HepG2 (cell line): ENCODE measurements around the gene DYNLL2. TPM values are rescaled to one million over a fixed set of nuclear protein-coding genes. Genes with fewer than 3 reads are reported as not detected.
"Not testable (repeated sequence)": the region's sequence is repeated elsewhere in the genome, so short reads cannot be mapped to it uniquely, and the experiment has no call there.

Experiments
- ATAC-seq: fragments of 200-7000 bp; cut with Tn5 transposase; 3 replicates; pipeline ENCODE4 v1.9.1; 2020; ENCODE audit warnings: mild to moderate bottlenecking, moderate library complexity
- BruUV-seq: library from RNA; stranded (reverse); fragments of 400-500 nt; replicated peaks from 2 replicates; lab custom pipeline; 2021; lab: Mats Ljungman, UMichigan
- CTCF ChIA-PET: fragments of 300-600 bp; formaldehyde crosslinking; extraction: SDS; loops from one replicate; lab custom pipeline; 2021; ENCODE audit warnings: low total read pairs, inconsistent platforms, low intra/inter-chr PET ratio; lab: Yijun Ruan, JAX
- POLR2A ChIA-PET: fragments of 350-600 bp; sonication (Branson Sonifier 250); formaldehyde crosslinking; loops from one replicate; lab custom pipeline; 2020; ENCODE audit warnings: antibody characterized with exemption, inconsistent platforms; lab: Yijun Ruan, JAX
- DNase-seq: peaks from one replicate; pipeline ENCODE4 v3.0.0-alpha.2; 2015; ENCODE audit warnings: low spot score
- FAIRE-seq: peaks from 3 replicates; lab custom pipeline; 2011; peaks lifted over from hg19 to GRCh38; lab: Jason Lieb, UNC
- H2AFZ ChIP-seq: one replicate; pipeline ENCODE4 v1.6.1; 2011; ENCODE audit warnings: low read length, inconsistent platforms
- H3K27ac ChIP-seq: fragments of 300-600 bp; 3 replicates; pipeline ENCODE4 v1.8.0; 2011; ENCODE audit warnings: mixed run types, mild to moderate bottlenecking, mixed read lengths, low read length, inconsistent platforms; ENCODE audit not compliant: insufficient read depth; ENCODE audit errors: extremely low read length
- H3K27me3 ChIP-seq, 2 experiments: fragments of 200-600 bp in 1 of 2; 2 replicates in 1 of 2; 3 replicates in 1 of 2; pipeline versions ENCODE4 v1.6.0 to v1.8.0; 2011; ENCODE audit warnings: low read length in 2 of 2, mild to moderate bottlenecking in 2 of 2, moderate library complexity in 2 of 2, inconsistent platforms in 1 of 2; ENCODE audit not compliant: insufficient read depth in 2 of 2, control insufficient read depth in 1 of 2
- H3K36me3 ChIP-seq, 2 experiments: fragments of 200-600 bp in 1 of 2; replicated peaks in 1 of 2; 2 replicates in 1 of 2; 3 replicates in 1 of 2; pipeline versions ENCODE4 v1.5.1 to v1.8.0; 2011; ENCODE audit warnings: low read length in 2 of 2, inconsistent platforms in 1 of 2; ENCODE audit not compliant: insufficient read depth in 2 of 2, control insufficient read depth in 1 of 2
- H3K4me1 ChIP-seq: 2 replicates; pipeline ENCODE4 v1.5.1; 2012; ENCODE audit warnings: low read length, inconsistent platforms; ENCODE audit not compliant: insufficient read depth
- H3K4me2 ChIP-seq: 2 replicates; pipeline ENCODE4 v1.6.0; 2011; ENCODE audit warnings: low read depth, low read length, inconsistent platforms
- H3K4me3 ChIP-seq, 3 experiments: fragments of 200-600 bp in 1 of 3; sonication (generic), shearing (Covaris generic) in 1 of 3; replicated peaks in 1 of 3; 2 replicates each; pipeline ENCODE4 v1.5.1; 2011 to 2016; ENCODE audit warnings: low read length in 3 of 3, inconsistent platforms in 2 of 3, low read depth in 2 of 3, mild to moderate bottlenecking in 2 of 3, control low read depth in 1 of 3, mixed read lengths in 1 of 3; ENCODE audit not compliant: insufficient read depth in 1 of 3
- H3K79me2 ChIP-seq: one replicate; pipeline ENCODE4 v1.6.1; 2011; ENCODE audit warnings: low read length, inconsistent platforms; ENCODE audit not compliant: insufficient read depth
- H3K9ac ChIP-seq: 2 replicates; pipeline ENCODE4 v1.6.0; 2011; ENCODE audit warnings: mild to moderate bottlenecking, low read depth, low read length, inconsistent platforms; ENCODE audit not compliant: insufficient read depth
- H3K9me3 ChIP-seq: 2 replicates; pipeline ENCODE4 v1.5.1; 2012; ENCODE audit warnings: mild to moderate bottlenecking, low read length
- H4K20me1 ChIP-seq: 2 replicates; pipeline ENCODE4 v1.6.0; 2011; ENCODE audit warnings: inconsistent platforms, mild to moderate bottlenecking, low read length, moderate library complexity; ENCODE audit not compliant: insufficient read depth
- POGK ChIP-seq: sonication (generic); formaldehyde crosslinking; conservative IDR thresholded peaks from 2 replicates; pipeline ENCODE4 v1.8.0; 2022; ENCODE audit warnings: mild to moderate bottlenecking, moderate library complexity, missing genetic modification reagents
- RBM22 ChIP-seq: fragments of 200-400 bp; formaldehyde crosslinking; optimal IDR thresholded peaks from 2 replicates; pipeline ENCODE3; 2017; ENCODE audit warnings: mild to moderate bottlenecking, low read length, moderate library complexity
- ZHX2 ChIP-seq, 2 experiments: sonication (generic) in 1 of 2; formaldehyde crosslinking in 1 of 2; IDR thresholded peaks; 2 replicates each; pipeline versions ENCODE4 v1.6.1 to v1.9.0; 2014 to 2022; ENCODE audit warnings: antibody characterized with exemption in 1 of 2, borderline replicate concordance in 1 of 2, inconsistent platforms in 1 of 2, low read depth in 1 of 2, missing genetic modification reagents in 1 of 2
- WGBS: methylation state at CpG from one replicate; pipeline ENCODE4 v1.1.6; 2017; ENCODE audit warnings: low lambda C conversion rate; 5-methylcytosine and 5-hydroxymethylcytosine counted together
- in situ Hi-C: cut with HindIII; loops from 2 replicates; pipeline ENCODE4 v1.10.0; 2017; ENCODE audit warnings: low pct_unique_long_range_greater_than_20kb; ENCODE audit not compliant: extremely low pct_ligation_motif_present
- intact Hi-C: fragments of 100-400 bp; cut with micrococcal nuclease; formaldehyde crosslinking; loops from one replicate; pipeline ENCODE4 v1.10.0; 2022; ENCODE audit not compliant: unreplicated experiment
- polyA plus RNA-seq, 8 experiments: library from polyadenylated mRNA; depleted of rRNA in 3 of 8; stranded (reverse) in 7 of 8; unstranded in 1 of 8; fragments of >200 nt; fragmentation: Illumina TruSeq in 4 of 8; extraction: Trizol in 4 of 8; gene quantifications; 2 replicates each; pipeline versions ENCODE4 v1.2.1 to v1.2.3, GENCODE V29; 2011 to 2016; ENCODE audit warnings: low read depth in 4 of 8, missing spikeins in 1 of 8, mixed read lengths in 1 of 8; ENCODE audit not compliant: insufficient read depth in 1 of 8
- total RNA-seq, 5 experiments: library from RNA; depleted of rRNA; stranded (reverse); fragments of >200 nt; fragmentation: Illumina TruSeq; extraction: Trizol; gene quantifications; 2 replicates each; pipeline ENCODE4 v1.2.3, GENCODE V29; 2016; ENCODE audit warnings: low read depth in 1 of 5

The DYNLL2 gene
- total and polyA plus RNA-seq, 2 of the 13 experiments (the other 11 are each of a cell fraction or from before 2014, with no cell fraction given): 9.5 to 29.0 TPM

- TF ChIP-seq POGK (CRISPR knock-in tag): no peak
- TF ChIP-seq RBM22: no peak
- TF ChIP-seq ZHX2 (IDR thresholded peaks at IDR 0.05; ENCODE audit: low read depth): no peak
- no peak for TF ChIP-seq ZHX2 (CRISPR knock-in tag; IDR thresholded peaks at IDR 0.05; ENCODE audit: borderline replicate concordance)
These were observed 44.6 kb downstream of the DYNLL2 start (continued) for GRCh38 chr17:58127846-58128245.

DNA sequence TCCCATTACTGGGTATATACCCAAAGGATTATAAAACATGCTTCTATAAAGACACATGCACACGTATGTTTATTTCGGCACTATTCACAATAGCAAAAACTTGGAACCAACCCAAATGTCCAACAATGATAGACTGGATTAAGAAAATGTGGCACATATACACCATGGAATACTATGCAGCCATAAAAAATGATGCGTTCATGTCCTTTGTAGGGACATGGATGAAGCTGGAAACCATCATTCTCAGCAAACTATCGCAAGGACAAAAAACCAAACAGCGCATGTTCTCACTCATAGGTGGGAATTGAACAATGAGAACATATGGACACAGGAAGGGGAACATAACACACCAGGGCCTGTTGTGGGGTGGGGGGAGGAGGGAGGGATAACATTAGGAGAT, 49.5 kb downstream of the DYNLL2 start:
- H3K27me3 ChIP-seq: peaks cover 0 to 33% of the 10 kb centered on the region in 2 experiments; a peak in 3 of 5 replicates
- H3K4me3 ChIP-seq, H2AFZ ChIP-seq, DNase-seq, H3K9ac ChIP-seq, H3K36me3 ChIP-seq, POLR2A ChIA-PET, H4K20me1 ChIP-seq, H3K79me2 ChIP-seq, H3K4me1 ChIP-seq, BruUV-seq, FAIRE-seq, intact Hi-C loops, in situ Hi-C loops, H3K9me3 ChIP-seq, CTCF ChIA-PET, H3K4me2 ChIP-seq, ATAC-seq, H3K27ac ChIP-seq: not testable (repeated sequence)
- WGBS: 58% methylated on average over 5 of the region's 5 CpGs
